Brain microvascular endothelial cell (primary cell): ENCODE data around the gene ANKRD42.

Experiments used
- DNase-seq: peaks from one replicate; pipeline ENCODE4 v3.0.0-alpha.2; 2020
- H3K27ac ChIP-seq: fragments of 250-450 bp; sonication (Bioruptor Pico); 2 replicates; pipeline ENCODE4 v1.5.1; 2020; ENCODE audit warnings: mild to moderate bottlenecking, moderate library complexity
- H3K27me3 ChIP-seq: fragments of 250-450 bp; sonication (Bioruptor Pico); replicated peaks from 2 replicates; pipeline ENCODE4 v1.5.1; 2020; ENCODE audit warnings: mild to moderate bottlenecking
- H3K36me3 ChIP-seq: fragments of 250-450 bp; sonication (Bioruptor Pico); replicated peaks from 2 replicates; pipeline ENCODE4 v1.5.1; 2020; ENCODE audit warnings: mild to moderate bottlenecking
- H3K4me3 ChIP-seq: 2 replicates; pipeline ENCODE4 v1.5.1; 2011; ENCODE audit warnings: low read depth, mild to moderate bottlenecking, control low read depth, low read length, moderate library complexity
- in situ Hi-C: cut with HindIII; loops from 2 replicates; pipeline ENCODE4 v1.10.0; 2017; ENCODE audit warnings: low sequenced_read_pairs, low pct_ligation_motif_present
- TF ChIP-seq, protein P1 (sequence below): IDR thresholded peaks from 2 replicates; pipeline ENCODE4 v1.5.1; 2011; ENCODE audit warnings: low read depth, mild to moderate bottlenecking, moderate library complexity, low read length, control low read depth, inconsistent platforms; ENCODE audit errors: missing control alignments

ANKRD42 gene

DNA sequence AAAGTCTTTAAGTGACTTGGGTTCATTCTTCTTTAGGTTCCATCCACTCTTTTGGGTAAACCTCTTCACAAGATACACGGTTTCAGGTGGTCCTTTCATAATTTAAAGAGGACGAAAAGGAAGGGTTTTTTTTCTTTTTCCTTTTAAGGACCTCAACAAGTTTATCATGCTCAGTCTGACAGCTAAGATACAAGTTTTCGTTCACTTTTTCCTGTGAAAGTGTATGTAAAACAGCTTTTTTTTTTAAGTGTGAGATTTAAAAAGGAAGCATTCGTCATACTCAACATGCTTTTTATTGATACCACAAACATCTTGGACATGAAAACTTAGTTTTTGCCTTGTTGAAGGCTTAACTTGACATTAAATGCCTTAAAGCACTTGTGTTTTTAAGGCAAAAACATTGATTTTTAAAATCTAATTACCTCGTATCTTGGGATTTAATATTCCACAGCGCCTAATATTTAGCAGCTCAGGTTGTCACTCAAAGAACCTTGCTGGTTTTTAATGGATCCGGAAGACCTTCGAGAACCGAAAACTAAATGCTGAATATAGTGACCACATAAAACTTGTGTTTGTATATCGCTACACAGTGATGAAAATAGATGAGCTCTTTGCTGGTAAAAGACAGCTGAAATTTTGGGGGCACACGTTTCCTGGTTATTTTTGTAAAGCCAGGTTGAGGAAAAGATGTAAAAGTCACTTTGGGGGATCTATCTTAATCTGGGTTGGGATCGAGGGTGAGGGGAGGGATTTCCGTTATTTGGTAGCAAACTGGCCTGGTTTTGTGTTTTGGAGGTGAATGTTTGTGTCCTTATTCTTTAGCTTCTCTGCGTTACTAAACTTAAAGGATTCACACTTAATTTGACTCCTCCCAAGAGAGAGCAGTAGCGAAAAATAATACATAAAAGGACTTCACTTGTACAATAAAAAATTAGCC, 34.3 kb upstream of the ANKRD42 start:
- Histone ChIP-seq H3K27me3 (no peaks in the 10 kb centered on the region), H3K4me3 (peak overlapping the region; percentile 95), H3K36me3 (peaks cover 22% of the 10 kb centered on the region), H3K27ac (no peak overlapping the region)
- no peak for DNase-seq
- TF ChIP-seq, protein P1, sequence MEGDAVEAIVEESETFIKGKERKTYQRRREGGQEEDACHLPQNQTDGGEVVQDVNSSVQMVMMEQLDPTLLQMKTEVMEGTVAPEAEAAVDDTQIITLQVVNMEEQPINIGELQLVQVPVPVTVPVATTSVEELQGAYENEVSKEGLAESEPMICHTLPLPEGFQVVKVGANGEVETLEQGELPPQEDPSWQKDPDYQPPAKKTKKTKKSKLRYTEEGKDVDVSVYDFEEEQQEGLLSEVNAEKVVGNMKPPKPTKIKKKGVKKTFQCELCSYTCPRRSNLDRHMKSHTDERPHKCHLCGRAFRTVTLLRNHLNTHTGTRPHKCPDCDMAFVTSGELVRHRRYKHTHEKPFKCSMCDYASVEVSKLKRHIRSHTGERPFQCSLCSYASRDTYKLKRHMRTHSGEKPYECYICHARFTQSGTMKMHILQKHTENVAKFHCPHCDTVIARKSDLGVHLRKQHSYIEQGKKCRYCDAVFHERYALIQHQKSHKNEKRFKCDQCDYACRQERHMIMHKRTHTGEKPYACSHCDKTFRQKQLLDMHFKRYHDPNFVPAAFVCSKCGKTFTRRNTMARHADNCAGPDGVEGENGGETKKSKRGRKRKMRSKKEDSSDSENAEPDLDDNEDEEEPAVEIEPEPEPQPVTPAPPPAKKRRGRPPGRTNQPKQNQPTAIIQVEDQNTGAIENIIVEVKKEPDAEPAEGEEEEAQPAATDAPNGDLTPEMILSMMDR = no peak
- in situ Hi-C loops = loop anchor here (25.0 kb wide), 2 partner anchors 97 to 247 kb away; partner anchors contain the start of genes DDIAS, PRCP and RAB30

DNA sequence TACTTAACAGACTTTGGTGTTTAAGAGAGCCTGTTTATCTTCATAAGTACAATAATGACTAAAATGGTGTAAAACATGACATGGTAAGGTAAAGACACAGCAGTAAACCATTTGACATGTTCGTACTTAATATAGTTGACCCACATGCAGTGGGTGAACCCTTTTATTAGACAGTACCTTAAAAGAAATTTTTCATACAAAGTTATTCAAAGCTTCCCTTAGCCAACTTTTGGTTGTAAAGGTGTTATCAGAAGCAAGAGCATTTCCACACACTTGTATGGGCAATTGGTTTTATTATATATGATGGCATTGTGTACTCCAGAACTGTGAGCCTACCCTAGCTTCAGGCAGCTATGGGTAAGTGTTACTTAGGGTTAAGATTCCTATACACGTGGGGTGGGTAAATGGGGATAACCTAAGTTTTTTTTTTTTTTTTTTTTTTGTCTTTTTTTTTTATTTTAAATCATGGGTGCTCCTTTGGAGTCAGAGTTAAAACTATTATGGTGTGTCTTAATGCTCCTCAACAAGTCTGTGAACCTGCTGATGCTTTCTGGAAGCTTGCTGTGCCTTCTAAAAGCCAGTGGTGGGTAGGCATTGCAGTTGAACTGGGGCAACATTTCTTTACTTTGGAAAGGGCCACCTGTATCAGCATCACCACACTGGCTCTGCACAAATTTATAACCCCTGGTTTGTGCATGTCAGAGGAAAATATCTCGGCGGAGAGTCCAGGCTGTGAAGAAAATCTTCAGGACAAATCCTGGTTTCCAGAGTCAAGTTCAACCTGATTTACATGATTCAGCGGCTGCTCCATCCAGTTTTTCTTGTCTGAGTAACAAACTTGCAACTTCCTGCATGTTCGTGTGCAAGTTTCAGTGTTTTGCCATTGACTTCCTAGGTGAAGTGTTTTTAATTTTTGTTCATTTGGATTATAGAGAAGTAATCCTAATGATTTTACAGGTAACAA, 33.3 kb upstream of the ANKRD42 start:
- Histone ChIP-seq H3K27me3 (no peaks in the 10 kb centered on the region), H3K36me3 (peaks cover 22% of the 10 kb centered on the region), H3K4me3 (peak overlapping the region; percentile 95), H3K27ac (no peak overlapping the region)
- peak; percentile 3 for DNase-seq
- TF ChIP-seq, protein P1 = no peak
- in situ Hi-C loops = loop anchor here (25.0 kb wide), 2 partner anchors 98 to 248 kb away; partner anchors contain the start of genes DDIAS, PRCP and RAB30

DNA sequence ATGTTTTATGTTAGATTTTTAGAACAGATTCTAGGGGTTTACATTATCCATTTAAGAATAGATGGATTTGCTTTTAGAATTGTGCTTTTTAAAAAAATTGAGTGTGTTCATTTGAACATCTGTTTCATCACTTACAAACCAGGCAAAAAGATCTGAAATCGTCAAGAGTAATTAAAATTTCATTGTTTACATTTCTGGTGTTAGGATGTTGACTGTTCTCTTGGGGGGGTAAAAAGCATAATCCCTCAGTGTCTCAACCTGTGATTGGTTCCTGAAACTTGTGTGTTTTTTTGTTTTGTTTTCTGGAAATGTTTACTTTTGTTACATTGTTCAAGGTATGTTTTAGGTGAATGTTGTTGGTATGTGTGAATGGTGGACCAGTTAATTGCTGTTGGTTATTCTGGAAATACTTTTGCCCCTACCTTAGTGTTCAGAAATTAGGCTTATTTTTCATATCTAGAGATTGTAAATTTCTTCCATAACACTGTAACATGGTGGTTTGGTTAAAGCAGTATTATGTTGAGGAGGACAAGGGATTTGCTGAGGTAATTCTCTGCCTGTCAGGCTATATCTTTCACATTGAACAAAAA, 31.8 kb upstream of the ANKRD42 start:
- TF ChIP-seq, protein P1 = no peak
- in situ Hi-C loops = loop anchor here (25.0 kb wide), 2 partner anchors 99 to 249 kb away; partner anchors contain the start of genes DDIAS, PRCP and RAB30
- no peak overlapping the region for H3K4me3 ChIP-seq

DNA sequence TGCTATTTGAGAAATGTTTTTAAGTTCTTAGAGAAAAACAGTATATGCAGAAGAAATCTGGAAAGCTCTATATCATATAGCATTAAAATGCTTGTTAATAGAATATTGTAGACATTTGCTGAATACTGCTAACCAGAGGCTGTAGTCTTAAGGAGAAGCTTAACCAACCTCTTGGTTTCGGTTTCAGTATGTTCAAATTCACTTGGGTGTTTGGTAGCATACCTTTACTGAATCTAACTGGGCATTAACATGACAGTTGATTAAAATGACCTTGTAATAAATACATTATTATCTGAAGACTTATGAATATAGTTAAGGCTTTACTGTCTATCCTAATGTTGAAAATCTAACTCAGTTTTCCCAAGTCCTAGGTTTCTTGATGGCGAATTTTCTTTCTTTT, 31.1 kb upstream of the ANKRD42 start:
- in situ Hi-C loops = loop anchor here (25.0 kb wide), 2 partner anchors 100 to 250 kb away; partner anchors contain the start of genes DDIAS, PRCP and RAB30
- H3K27ac ChIP-seq = no peak overlapping the region
- no peak overlapping the region for H3K4me3 ChIP-seq
- H3K27me3 ChIP-seq = no peaks in the 10 kb centered on the region
- no peak for DNase-seq
- TF ChIP-seq, protein P1 = no peak
- peaks cover 37% of the 10 kb centered on the region for H3K36me3 ChIP-seq

More for the DNA sequence above, 31.8 kb upstream of the ANKRD42 start:
- H3K27me3 ChIP-seq = no peaks in the 10 kb centered on the region
- H3K36me3 ChIP-seq = peaks cover 34% of the 10 kb centered on the region
- DNase-seq = no peak
- H3K27ac ChIP-seq = no peak overlapping the region

DNA sequence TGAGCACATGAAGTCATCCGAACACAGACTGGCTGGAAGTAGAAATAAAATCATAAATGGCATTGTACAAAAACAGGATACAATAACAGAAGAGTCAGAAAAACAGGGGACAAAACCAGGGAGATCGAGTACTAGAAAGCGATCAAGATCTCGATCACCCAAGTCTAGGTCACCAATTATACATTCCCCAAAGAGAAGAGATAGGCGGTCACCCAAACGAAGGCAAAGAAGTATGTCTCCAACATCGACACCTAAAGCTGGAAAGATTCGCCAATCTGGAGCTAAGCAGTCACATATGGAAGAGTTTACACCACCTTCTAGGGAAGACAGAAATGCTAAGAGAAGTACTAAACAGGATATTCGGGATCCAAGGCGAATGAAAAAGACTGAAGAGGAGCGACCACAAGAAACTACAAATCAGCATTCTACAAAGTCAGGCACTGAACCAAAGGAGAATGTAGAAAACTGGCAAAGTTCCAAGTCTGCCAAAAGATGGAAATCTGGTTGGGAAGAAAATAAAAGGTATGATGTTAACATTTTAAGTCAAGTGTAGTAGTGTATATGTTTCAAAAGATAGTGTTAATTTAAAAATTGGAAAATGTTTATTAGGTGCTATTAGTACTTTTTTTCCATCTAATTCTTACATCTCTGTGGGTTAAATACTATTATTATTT, 27.2 kb upstream of the ANKRD42 start:
- Histone ChIP-seq H3K4me3 (no peak overlapping the region), H3K27me3 (no peaks in the 10 kb centered on the region), H3K36me3 (peaks cover 59% of the 10 kb centered on the region), H3K27ac (no peak overlapping the region)
- DNase-seq = no peak
- in situ Hi-C loops = loop anchor here (25.0 kb wide), 2 partner anchors 104 to 254 kb away; partner anchors contain the start of genes DDIAS, PRCP and RAB30
- TF ChIP-seq, protein P1 = no peak
